ENCODE data around the gene HLCS.

Gene HLCS

DNA sequence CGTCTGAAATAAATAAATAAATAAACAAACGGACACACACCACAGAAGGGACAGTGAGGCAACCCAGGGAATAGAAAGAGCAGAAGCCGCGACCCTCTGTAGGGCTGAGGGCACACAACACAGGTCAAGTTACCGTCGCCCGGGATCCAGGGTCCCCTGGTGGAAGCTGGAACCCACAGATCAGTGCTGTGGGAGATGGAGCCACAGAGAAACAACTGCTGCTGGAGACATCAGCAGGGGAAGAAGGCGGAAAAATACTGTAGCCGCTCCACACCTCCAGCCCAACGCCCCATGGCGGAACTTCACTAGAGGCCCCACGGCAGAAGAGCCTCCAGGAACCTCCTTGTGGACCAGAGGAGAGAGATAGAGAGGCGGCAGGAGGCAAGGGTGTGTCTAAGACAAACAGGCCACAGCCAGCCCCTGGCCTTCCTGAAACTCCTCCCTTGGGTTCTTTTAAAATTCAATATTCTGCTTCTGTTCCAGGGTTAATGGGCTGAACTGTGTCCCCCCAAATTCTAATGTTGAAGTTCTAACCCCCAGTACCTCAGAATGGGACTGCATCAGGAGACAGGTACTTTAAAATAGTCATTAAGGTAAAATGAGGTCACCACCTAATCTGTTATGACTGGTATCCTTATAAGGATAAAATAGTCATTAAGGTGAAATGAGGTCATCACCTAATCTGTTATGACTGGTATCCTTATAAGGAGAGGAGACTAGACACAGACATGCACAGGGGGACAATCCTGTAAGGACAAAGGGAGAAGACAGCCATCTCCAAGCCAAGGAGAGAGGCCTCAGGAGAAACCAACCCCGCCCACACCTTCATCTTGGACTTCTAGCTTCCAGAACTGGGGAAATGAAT lies 7.7 kb upstream of the HLCS start (continued):
- no peak for TF ChIP-seq ZNF48 (tag by site-specific recombination; IDR thresholded peaks at IDR 0.05)
- TF ChIP-seq ZNF624 (tag by site-specific recombination; IDR thresholded peaks at IDR 0.05) = no peak
- no peak for TF ChIP-seq ZNF785 (tag by site-specific recombination; IDR thresholded peaks at IDR 0.05)
- TF ChIP-seq, protein P1, sequence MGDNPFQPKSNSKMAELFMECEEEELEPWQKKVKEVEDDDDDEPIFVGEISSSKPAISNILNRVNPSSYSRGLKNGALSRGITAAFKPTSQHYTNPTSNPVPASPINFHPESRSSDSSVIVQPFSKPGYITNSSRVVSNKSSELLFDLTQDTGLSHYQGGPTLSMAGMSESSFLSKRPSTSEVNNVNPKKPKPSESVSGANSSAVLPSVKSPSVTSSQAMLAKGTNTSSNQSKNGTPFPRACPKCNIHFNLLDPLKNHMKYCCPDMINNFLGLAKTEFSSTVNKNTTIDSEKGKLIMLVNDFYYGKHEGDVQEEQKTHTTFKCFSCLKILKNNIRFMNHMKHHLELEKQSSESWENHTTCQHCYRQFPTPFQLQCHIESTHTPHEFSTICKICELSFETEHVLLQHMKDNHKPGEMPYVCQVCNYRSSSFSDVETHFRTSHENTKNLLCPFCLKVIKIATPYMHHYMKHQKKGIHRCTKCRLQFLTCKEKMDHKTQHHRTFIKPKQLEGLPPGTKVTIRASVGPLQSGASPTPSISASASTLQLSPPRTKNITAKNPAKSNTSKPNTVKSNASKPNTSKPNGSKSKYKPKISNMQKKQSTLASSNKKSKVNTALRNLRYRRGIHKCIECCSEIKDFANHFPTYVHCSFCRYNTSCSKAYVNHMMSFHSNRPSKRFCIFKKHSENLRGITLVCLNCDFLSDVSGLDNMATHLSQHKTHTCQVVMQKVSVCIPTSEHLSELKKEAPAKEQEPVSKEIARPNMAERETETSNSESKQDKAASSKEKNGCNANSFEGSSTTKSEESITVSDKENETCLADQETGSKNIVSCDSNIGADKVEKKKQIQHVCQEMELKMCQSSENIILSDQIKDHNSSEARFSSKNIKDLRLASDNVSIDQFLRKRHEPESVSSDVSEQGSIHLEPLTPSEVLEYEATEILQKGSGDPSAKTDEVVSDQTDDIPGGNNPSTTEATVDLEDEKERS (tag by site-specific recombination; IDR thresholded peaks at IDR 0.05) = no peak
- TF ChIP-seq, protein P2, sequence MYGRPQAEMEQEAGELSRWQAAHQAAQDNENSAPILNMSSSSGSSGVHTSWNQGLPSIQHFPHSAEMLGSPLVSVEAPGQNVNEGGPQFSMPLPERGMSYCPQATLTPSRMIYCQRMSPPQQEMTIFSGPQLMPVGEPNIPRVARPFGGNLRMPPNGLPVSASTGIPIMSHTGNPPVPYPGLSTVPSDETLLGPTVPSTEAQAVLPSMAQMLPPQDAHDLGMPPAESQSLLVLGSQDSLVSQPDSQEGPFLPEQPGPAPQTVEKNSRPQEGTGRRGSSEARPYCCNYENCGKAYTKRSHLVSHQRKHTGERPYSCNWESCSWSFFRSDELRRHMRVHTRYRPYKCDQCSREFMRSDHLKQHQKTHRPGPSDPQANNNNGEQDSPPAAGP (tag by site-specific recombination; IDR thresholded peaks at IDR 0.05) = peak; percentile 88
- peak; percentile 46 for TF ChIP-seq PRDM1 (tag by site-specific recombination; IDR thresholded peaks at IDR 0.05)
- no peak for TF ChIP-seq ZNF530 (tag by site-specific recombination; IDR thresholded peaks at IDR 0.05; ENCODE audit: low read depth)
- TF ChIP-seq ZNF354C (tag by site-specific recombination; IDR thresholded peaks at IDR 0.05; ENCODE audit: borderline replicate concordance, low read depth) = no peak
- TF ChIP-seq ZNF2 (tag by site-specific recombination; IDR thresholded peaks at IDR 0.05) = no peak
- TF ChIP-seq BCL11B (tag by site-specific recombination; IDR thresholded peaks at IDR 0.05; ENCODE audit: low read depth) = no peak
- TF ChIP-seq, protein P3, sequence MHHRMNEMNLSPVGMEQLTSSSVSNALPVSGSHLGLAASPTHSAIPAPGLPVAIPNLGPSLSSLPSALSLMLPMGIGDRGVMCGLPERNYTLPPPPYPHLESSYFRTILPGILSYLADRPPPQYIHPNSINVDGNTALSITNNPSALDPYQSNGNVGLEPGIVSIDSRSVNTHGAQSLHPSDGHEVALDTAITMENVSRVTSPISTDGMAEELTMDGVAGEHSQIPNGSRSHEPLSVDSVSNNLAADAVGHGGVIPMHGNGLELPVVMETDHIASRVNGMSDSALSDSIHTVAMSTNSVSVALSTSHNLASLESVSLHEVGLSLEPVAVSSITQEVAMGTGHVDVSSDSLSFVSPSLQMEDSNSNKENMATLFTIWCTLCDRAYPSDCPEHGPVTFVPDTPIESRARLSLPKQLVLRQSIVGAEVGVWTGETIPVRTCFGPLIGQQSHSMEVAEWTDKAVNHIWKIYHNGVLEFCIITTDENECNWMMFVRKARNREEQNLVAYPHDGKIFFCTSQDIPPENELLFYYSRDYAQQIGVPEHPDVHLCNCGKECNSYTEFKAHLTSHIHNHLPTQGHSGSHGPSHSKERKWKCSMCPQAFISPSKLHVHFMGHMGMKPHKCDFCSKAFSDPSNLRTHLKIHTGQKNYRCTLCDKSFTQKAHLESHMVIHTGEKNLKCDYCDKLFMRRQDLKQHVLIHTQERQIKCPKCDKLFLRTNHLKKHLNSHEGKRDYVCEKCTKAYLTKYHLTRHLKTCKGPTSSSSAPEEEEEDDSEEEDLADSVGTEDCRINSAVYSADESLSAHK (tag by site-specific recombination; IDR thresholded peaks at IDR 0.05) = no peak
- TF ChIP-seq ZNF560 (tag by site-specific recombination; IDR thresholded peaks at IDR 0.05; ENCODE audit: borderline replicate concordance) = no peak
- no peak for TF ChIP-seq FEZF1 (tag by site-specific recombination; IDR thresholded peaks at IDR 0.05)
- TF ChIP-seq ZNF140 (tag by site-specific recombination; IDR thresholded peaks at IDR 0.05) = no peak
- TF ChIP-seq ZSCAN30 (tag by site-specific recombination; IDR thresholded peaks at IDR 0.05) = no peak
- TF ChIP-seq, protein P4, sequence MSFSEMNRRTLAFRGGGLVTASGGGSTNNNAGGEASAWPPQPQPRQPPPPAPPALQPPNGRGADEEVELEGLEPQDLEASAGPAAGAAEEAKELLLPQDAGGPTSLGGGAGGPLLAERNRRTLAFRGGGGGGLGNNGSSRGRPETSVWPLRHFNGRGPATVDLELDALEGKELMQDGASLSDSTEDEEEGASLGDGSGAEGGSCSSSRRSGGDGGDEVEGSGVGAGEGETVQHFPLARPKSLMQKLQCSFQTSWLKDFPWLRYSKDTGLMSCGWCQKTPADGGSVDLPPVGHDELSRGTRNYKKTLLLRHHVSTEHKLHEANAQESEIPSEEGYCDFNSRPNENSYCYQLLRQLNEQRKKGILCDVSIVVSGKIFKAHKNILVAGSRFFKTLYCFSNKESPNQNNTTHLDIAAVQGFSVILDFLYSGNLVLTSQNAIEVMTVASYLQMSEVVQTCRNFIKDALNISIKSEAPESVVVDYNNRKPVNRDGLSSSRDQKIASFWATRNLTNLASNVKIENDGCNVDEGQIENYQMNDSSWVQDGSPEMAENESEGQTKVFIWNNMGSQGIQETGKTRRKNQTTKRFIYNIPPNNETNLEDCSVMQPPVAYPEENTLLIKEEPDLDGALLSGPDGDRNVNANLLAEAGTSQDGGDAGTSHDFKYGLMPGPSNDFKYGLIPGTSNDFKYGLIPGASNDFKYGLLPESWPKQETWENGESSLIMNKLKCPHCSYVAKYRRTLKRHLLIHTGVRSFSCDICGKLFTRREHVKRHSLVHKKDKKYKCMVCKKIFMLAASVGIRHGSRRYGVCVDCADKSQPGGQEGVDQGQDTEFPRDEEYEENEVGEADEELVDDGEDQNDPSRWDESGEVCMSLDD (tag by site-specific recombination; IDR thresholded peaks at IDR 0.05) = no peak
- no peak for TF ChIP-seq ZNF843 (tag by site-specific recombination; IDR thresholded peaks at IDR 0.05)
- TF ChIP-seq, protein P5, sequence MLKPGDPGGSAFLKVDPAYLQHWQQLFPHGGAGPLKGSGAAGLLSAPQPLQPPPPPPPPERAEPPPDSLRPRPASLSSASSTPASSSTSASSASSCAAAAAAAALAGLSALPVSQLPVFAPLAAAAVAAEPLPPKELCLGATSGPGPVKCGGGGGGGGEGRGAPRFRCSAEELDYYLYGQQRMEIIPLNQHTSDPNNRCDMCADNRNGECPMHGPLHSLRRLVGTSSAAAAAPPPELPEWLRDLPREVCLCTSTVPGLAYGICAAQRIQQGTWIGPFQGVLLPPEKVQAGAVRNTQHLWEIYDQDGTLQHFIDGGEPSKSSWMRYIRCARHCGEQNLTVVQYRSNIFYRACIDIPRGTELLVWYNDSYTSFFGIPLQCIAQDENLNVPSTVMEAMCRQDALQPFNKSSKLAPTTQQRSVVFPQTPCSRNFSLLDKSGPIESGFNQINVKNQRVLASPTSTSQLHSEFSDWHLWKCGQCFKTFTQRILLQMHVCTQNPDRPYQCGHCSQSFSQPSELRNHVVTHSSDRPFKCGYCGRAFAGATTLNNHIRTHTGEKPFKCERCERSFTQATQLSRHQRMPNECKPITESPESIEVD (tag by site-specific recombination; IDR thresholded peaks at IDR 0.05) = no peak
- TF ChIP-seq MEIS1 (CRISPR knock-in tag; IDR thresholded peaks at IDR 0.05; ENCODE audit: borderline replicate concordance) = no peak
- TF ChIP-seq SP3 (tag by site-specific recombination; IDR thresholded peaks at IDR 0.05) = peak; percentile 63
- TF ChIP-seq REPIN1 (tag by site-specific recombination; IDR thresholded peaks at IDR 0.05; ENCODE audit: low read depth) = no peak
- TF ChIP-seq, protein P6, sequence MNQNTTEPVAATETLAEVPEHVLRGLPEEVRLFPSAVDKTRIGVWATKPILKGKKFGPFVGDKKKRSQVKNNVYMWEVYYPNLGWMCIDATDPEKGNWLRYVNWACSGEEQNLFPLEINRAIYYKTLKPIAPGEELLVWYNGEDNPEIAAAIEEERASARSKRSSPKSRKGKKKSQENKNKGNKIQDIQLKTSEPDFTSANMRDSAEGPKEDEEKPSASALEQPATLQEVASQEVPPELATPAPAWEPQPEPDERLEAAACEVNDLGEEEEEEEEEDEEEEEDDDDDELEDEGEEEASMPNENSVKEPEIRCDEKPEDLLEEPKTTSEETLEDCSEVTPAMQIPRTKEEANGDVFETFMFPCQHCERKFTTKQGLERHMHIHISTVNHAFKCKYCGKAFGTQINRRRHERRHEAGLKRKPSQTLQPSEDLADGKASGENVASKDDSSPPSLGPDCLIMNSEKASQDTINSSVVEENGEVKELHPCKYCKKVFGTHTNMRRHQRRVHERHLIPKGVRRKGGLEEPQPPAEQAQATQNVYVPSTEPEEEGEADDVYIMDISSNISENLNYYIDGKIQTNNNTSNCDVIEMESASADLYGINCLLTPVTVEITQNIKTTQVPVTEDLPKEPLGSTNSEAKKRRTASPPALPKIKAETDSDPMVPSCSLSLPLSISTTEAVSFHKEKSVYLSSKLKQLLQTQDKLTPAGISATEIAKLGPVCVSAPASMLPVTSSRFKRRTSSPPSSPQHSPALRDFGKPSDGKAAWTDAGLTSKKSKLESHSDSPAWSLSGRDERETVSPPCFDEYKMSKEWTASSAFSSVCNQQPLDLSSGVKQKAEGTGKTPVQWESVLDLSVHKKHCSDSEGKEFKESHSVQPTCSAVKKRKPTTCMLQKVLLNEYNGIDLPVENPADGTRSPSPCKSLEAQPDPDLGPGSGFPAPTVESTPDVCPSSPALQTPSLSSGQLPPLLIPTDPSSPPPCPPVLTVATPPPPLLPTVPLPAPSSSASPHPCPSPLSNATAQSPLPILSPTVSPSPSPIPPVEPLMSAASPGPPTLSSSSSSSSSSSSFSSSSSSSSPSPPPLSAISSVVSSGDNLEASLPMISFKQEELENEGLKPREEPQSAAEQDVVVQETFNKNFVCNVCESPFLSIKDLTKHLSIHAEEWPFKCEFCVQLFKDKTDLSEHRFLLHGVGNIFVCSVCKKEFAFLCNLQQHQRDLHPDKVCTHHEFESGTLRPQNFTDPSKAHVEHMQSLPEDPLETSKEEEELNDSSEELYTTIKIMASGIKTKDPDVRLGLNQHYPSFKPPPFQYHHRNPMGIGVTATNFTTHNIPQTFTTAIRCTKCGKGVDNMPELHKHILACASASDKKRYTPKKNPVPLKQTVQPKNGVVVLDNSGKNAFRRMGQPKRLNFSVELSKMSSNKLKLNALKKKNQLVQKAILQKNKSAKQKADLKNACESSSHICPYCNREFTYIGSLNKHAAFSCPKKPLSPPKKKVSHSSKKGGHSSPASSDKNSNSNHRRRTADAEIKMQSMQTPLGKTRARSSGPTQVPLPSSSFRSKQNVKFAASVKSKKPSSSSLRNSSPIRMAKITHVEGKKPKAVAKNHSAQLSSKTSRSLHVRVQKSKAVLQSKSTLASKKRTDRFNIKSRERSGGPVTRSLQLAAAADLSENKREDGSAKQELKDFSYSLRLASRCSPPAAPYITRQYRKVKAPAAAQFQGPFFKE (tag by site-specific recombination; IDR thresholded peaks at IDR 0.05; ENCODE audit: borderline replicate concordance) = no peak
